Ramos (cell line): ENCODE data around the gene ZNF750.

Source experiments
- in situ Hi-C: fragments of 300-500 bp; cut with MboI; formaldehyde crosslinking; loops from one replicate; pipeline ENCODE4 v1.14.3; 2022; ENCODE audit warnings: low sequenced_read_pairs; ENCODE audit not compliant: unreplicated experiment

ZNF750 gene

GRCh38 chr17:82860606-82861392, 21.0 kb upstream of the ZNF750 start:
- in situ Hi-C loops, result no loop called here

GRCh38 chr17:82859431-82860403, 19.9 kb upstream of the ZNF750 start:
- in situ Hi-C loops, result no loop called here

GRCh38 chr17:82858376-82859126, 18.7 kb upstream of the ZNF750 start:
- in situ Hi-C loops, result no loop called here

DNA sequence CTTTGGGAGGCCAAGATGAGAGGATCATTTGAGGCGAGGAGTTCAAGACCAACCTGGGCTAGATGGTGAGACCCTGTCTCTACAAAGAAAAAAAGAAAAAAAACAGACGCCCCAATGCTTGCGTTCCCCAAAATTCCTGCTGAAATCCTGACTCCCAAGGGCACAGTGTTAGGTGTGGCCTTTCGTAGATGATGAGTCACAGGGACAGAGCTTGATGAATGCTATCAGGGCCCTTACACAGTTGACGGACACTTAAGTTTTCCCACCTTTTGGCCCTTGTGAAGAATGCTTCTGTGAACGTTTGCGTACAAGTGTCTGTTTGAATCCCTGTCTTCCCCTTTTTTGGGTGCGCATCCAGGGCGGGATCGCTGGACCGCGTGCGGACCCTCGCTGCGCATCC, 16.5 kb upstream of the ZNF750 start:
- in situ Hi-C loops, result no loop called here

DNA sequence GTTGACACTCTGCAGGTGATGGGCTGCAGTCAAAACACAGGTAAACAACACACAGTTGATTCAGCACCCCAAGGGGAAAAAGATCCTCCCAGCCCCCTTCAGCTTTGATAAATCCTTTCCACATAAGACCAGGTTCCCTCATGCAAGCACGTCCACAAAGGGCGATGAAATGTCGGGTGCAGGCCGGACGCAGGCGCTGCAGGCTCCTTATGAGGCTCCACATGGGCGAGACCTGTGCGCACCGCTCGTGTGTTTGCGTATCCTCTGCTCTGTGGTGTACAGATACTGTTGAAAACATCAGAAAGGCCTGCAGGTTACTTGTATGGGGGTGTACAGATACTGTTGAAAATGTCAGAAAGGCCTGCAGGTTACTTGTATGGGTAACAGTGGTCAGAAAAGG, 14.4 kb upstream of the ZNF750 start:
- in situ Hi-C loops, result no loop called here

DNA sequence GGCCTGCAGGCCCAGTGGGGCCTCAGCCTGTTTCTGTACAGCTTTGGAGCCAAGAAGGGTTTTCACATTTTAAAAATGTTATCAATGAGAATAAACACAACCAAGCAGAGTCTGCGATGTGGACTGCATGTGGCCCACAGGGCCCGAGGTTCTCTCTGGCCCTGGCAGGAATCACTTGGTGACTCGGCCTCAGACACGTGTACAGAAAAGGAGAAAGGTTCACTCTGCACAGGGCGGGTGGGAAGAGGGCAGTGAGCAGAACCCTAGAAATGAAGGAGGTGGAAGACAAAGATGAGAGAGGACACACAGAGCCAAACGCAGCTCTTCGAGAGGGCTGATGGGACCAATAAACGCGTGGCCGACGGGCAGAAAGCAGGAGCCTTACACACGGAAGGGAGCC, 11.6 kb upstream of the ZNF750 start:
- in situ Hi-C loops, result no loop called here

- in situ Hi-C loops, result no loop called here
These were observed 9.5 kb upstream of the ZNF750 start for GRCh38 chr17:82849076-82849945.

- in situ Hi-C loops, result no loop called here
These were observed 8.3 kb upstream of the ZNF750 start for GRCh38 chr17:82848022-82848592.

DNA sequence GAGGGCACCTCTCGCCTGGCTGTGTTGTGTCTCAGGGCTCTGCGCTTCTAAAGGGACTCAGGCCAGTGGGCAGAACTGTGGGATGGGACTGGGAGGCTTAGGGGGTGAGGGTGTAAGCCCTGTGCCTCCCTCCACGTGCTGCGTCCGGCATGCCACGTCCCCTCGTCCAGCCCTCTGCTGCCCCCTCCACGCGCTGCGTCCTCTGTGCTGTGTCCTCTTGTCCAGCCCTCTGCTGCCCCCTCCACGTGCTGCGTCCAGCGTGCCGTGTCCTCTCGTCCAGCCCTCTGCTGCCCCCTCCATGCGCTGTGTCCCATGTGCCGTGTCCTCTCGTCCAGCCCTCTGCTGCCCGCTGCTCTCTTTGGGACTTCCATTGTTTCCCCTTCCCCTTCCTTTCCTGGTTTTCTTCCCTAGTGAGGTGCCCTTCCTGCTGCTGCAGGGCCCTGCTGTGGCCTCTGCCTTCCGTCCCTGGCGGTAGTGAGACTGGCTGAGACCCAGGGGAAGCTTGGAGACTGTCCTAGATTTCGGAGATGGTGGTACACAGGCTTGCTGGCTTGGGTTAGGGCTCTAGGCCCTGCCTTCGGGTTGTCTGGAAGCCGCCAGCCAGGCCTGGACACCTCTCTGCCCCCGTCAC, 6.4 kb upstream of the ZNF750 start:
- in situ Hi-C loops, result no loop called here

GRCh38 chr17:82845163-82845807, 5.5 kb upstream of the ZNF750 start:
- in situ Hi-C loops, result no loop called here

- in situ Hi-C loops, result no loop called here
These were observed 5.0 kb upstream of the ZNF750 start for GRCh38 chr17:82844796-82845162.

DNA sequence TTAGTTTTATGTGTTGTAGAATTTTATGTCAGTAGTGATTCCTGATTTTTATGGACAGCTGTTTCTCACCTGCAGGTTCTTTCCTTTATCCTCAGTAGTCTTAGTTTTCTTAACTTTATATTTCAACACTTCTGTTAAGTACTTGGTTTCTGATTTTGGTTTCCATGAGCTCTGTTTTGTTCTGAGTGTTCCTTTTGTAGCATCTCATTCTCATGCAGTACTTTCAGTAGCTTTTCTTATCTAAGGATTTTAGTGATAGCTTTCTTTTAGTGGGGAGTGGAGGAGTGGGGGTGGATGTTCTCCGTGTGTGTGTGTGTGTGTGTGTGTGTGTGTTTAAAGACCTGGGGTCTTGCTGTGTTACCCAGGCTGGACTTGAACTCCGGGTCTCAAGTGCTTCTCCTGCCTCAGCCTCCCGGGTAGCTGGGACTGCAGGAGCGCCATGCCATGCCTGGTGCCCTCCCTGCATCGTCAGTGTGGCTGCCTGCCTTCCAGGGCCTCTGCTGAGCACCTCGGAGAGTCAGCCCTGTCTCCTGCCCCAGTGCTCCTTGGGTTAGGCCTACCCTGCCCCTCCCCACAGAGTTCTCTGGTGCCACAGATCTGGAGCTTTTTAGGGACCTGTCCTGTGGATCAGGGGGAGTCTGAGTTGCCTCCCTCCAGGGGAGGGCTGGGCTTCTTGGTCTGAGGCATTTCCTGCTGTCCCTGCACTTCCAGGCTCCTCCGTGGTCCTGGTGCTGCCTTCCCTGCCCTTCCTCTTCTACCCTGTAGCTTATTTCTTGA, 4.3 kb upstream of the ZNF750 start:
- in situ Hi-C loops, result no loop called here

DNA sequence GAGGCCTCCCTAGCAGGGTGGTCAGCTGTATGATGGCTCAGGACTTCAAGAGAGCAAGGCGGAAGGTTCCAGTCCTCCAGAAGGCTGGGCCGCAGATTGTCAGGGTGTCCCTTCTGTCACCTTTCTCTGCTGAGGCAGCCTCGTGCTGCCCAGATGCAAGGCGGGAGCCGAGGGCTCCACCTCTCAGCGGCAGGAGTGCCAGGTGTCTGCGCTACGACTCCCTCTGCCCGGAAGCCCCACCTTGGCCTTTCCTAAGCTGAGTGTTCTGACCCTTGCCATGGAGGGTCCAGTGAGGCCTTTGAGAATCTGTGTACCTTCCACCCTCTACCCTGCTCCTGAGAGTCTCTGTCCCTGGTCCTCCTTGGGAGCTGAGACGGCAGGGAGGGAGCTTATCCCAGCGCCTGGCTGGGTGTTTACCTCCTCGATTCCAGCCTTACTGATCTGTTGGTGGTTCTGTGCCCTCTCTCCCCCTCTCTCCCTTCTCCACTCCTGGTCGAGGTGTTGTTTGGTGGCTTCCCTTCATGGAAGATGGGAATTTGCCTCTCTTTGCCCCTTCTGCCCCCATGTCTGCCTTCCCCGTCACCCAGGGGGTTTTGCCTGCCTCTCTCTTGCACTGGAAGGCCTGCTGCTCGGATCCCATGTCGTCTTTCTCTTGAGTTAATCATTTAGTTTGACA, 2.2 kb upstream of the ZNF750 start:
- in situ Hi-C loops, result no loop called here

DNA sequence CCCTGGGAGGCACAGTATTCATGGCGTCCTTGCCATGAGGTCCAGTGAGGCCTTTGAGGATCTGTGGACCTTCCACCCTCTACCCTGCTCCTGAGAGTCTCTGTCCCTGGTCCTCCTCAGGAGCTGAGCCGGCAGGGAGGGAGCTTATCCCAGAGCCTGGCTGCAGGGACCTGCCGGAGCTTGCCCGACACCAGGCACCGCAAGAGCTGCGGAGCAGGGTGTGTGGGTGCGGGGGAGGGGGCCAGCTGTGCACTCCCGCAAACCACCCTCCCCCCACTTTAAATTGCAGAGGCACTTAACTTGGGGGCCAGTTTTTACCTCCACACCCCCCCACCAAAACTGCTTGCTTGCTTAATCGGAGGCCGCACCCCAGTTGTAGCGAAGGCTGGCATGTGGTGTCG, 609 bp upstream of the ZNF750 start:
- in situ Hi-C loops, result no loop called here

DNA sequence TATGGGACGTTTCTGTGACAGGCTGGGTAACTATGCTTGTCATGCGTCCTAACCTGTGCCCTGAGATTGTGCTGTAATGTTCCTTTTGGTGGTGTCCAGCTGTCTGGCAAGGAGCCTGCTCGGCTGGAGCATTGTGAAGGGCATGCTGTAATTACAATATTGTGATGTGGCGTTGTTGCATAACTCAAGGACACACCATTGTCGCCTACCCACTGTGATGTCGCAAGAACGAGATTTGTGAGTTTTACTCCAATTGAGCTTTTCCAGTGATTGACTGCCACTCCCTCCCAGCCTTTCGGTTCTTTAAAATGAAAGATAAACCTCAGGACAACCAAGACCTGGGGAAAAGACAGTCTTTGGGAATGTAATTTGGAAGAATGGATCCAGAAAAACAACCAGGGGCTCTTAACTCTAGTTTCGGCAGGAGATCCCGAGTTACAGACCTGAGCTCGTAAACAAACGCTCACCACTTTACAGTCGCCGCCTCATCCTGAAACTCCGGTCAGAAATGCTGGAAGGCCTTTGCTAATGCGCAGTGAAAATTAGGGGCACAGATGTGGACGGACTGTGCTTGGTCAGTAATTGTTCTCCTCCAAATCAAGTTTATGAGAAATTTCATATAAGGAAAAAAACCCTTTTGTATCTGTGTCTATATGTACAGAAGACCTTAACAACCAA, 1.3 kb downstream of the ZNF750 start:
- in situ Hi-C loops, result no loop called here

GRCh38 chr17:82837586-82838320, 2.1 kb downstream of the ZNF750 start:
- in situ Hi-C loops, result no loop called here
